Measurements from ENCODE around the gene TMEM132C. TPM values are rescaled to one million over a fixed set of nuclear protein-coding genes. Genes with fewer than 3 reads are reported as not detected.

TMEM132C gene
- total and polyA plus RNA-seq, 2 donors (not counting 1 experiment from before 2014, with no cell fraction given): not detected

GRCh38 chr12:128534906-128535305 lies 267.9 kb downstream of the TMEM132C start:
- no peaks in the 10 kb centered on the region for H3K4me1 ChIP-seq (ENCODE audit: control insufficient read depth in 2 of 2, insufficient read depth in 2 of 2, low read length in 2 of 2)
- H3K9ac ChIP-seq (ENCODE audit: low read length): no peak overlapping the region
- no peaks in the 10 kb centered on the region for H3K36me3 ChIP-seq (replicated peaks in 1 of 2; ENCODE audit: control extremely low read depth in 1 of 2, control insufficient read depth in 1 of 2, extremely low read depth in 1 of 2, insufficient read depth in 2 of 2, low read length in 1 of 2)
- DNase-seq: no peak
- H3K79me2 ChIP-seq (ENCODE audit: control insufficient read depth, insufficient read depth, low read length): no peaks in the 10 kb centered on the region
- WGBS (ENCODE audit: insufficient coverage): 36% methylated on average over 3 of the region's 5 CpGs
- no peak overlapping the region for H3K4me3 Mint-ChIP-seq
- H3K27ac ChIP-seq (ENCODE audit: low read length in 2 of 2): no peak overlapping the region
- CTCF ChIA-PET: interaction anchor here (0.6 kb wide), 1 partner anchor 1376 kb away, joined by 3 read pairs; no protein-coding TSS in a partner anchor
- H3K9me3 ChIP-seq (ENCODE audit: control extremely low read depth in 1 of 3, control insufficient read depth in 2 of 3, insufficient read depth in 1 of 3, low read length in 2 of 3): peaks cover 0 to 7% (median 0%) of the 10 kb centered on the region in 3 donors
- no peak for ATAC-seq (ENCODE audit: low read depth)
- no peak overlapping the region for H3K4me3 ChIP-seq (ENCODE audit: control extremely low read depth in 1 of 5, extremely low read depth in 1 of 5, insufficient read depth in 1 of 5, low read depth in 2 of 5, low read length in 4 of 5)
- H3K27ac Mint-ChIP-seq: no peak overlapping the region
- no peak overlapping the region for H3K4me2 ChIP-seq (replicated peaks; ENCODE audit: low read depth, low read length, poor library complexity, severe bottlenecking)
- no peak for TF ChIP-seq EZH2 (IDR thresholded peaks at IDR 0.05; ENCODE audit: borderline replicate concordance, insufficient read depth, low read depth, low read length, poor library complexity, severe bottlenecking)
- TF ChIP-seq CTCF (IDR thresholded peaks at IDR 0.05): no peak
- POLR2A ChIA-PET: no interaction called here
- no peaks in the 10 kb centered on the region for H3K27me3 ChIP-seq (replicated peaks in 1 of 4; ENCODE audit: control extremely low read depth in 1 of 4, control insufficient read depth in 3 of 4, insufficient read depth in 4 of 4, low read length in 3 of 4)
- H2AFZ ChIP-seq (ENCODE audit: insufficient read depth, low read depth, low read length, poor library complexity, severe bottlenecking): no peak overlapping the region
- no peaks in the 10 kb centered on the region for H3K4me1 Mint-ChIP-seq
- peaks cover 4% of the 10 kb centered on the region for H3K27me3 Mint-ChIP-seq
- H3K9me3 Mint-ChIP-seq (ENCODE audit: insufficient read depth): peaks cover 5% of the 10 kb centered on the region
- intact Hi-C loops (cut with micrococcal nuclease): no loop called here
- H4K20me1 ChIP-seq (ENCODE audit: control insufficient read depth, insufficient read depth, low read length, poor library complexity, severe bottlenecking): no peaks in the 10 kb centered on the region

- Histone ChIP-seq H3K9ac (ENCODE audit: low read length) (no peak overlapping the region), H3K27me3 (replicated peaks in 1 of 4; ENCODE audit: control extremely low read depth in 1 of 4, control insufficient read depth in 3 of 4, insufficient read depth in 4 of 4, low read length in 3 of 4) (no peaks in the 10 kb centered on the region), H3K27ac (ENCODE audit: low read length in 2 of 2) (no peak overlapping the region), H2AFZ (ENCODE audit: insufficient read depth, low read depth, low read length, poor library complexity, severe bottlenecking) (no peak overlapping the region), H3K9me3 (ENCODE audit: control extremely low read depth in 1 of 3, control insufficient read depth in 2 of 3, insufficient read depth in 1 of 3, low read length in 2 of 3) (peaks cover 0 to 7% (median 0%) of the 10 kb centered on the region in 3 donors), H3K36me3 (replicated peaks in 1 of 2; ENCODE audit: control extremely low read depth in 1 of 2, control insufficient read depth in 1 of 2, extremely low read depth in 1 of 2, insufficient read depth in 2 of 2, low read length in 1 of 2) (no peaks in the 10 kb centered on the region), H3K79me2 (ENCODE audit: control insufficient read depth, insufficient read depth, low read length) (no peaks in the 10 kb centered on the region), H4K20me1 (ENCODE audit: control insufficient read depth, insufficient read depth, low read length, poor library complexity, severe bottlenecking) (no peaks in the 10 kb centered on the region), H3K4me3 (ENCODE audit: control extremely low read depth in 1 of 5, extremely low read depth in 1 of 5, insufficient read depth in 1 of 5, low read depth in 2 of 5, low read length in 4 of 5) (no peak overlapping the region), H3K4me2 (replicated peaks; ENCODE audit: low read depth, low read length, poor library complexity, severe bottlenecking) (no peak overlapping the region), H3K4me1 (ENCODE audit: control insufficient read depth in 2 of 2, insufficient read depth in 2 of 2, low read length in 2 of 2) (no peaks in the 10 kb centered on the region)
- Mint-ChIP-seq H3K4me3 (no peak overlapping the region), H3K27ac (no peak overlapping the region), H3K27me3 (no peaks in the 10 kb centered on the region), H3K9me3 (ENCODE audit: insufficient read depth) (peaks cover 5% of the 10 kb centered on the region), H3K4me1 (no peaks in the 10 kb centered on the region)
- CTCF ChIA-PET: no interaction called here
- intact Hi-C loops (cut with micrococcal nuclease): no loop called here
- TF ChIP-seq CTCF (IDR thresholded peaks at IDR 0.05) (no peak), EZH2 (IDR thresholded peaks at IDR 0.05; ENCODE audit: borderline replicate concordance, insufficient read depth, low read depth, low read length, poor library complexity, severe bottlenecking) (no peak)
- ATAC-seq (ENCODE audit: low read depth) (no peak), DNase-seq (no peak)
- POLR2A ChIA-PET: no interaction called here
These were observed 269.8 kb downstream of the TMEM132C start for GRCh38 chr12:128536810-128537209.

Measured in B cell (primary cell).